Measurements from ENCODE around the gene KIF5C.

DNA sequence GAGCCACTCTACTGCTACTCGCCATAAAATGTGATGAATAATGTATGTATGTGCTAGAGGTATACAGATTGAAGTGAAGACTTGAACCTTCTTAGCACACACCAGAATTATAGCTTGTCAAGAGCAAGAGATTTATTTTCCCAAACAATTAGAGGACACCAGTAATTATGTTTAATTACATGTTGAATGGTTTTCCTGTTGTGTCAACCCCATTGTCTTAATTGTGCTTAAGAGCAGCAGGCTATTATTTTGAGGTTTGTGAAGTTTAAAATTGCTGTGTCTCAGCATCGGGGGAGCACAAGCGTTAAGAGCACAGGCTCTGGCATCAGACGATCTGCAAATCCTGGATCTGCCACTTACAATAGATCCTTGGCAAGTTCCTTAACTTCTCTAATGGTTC lies 29.0 kb downstream of the KIF5C start:
- TF ChIP-seq, protein P1, sequence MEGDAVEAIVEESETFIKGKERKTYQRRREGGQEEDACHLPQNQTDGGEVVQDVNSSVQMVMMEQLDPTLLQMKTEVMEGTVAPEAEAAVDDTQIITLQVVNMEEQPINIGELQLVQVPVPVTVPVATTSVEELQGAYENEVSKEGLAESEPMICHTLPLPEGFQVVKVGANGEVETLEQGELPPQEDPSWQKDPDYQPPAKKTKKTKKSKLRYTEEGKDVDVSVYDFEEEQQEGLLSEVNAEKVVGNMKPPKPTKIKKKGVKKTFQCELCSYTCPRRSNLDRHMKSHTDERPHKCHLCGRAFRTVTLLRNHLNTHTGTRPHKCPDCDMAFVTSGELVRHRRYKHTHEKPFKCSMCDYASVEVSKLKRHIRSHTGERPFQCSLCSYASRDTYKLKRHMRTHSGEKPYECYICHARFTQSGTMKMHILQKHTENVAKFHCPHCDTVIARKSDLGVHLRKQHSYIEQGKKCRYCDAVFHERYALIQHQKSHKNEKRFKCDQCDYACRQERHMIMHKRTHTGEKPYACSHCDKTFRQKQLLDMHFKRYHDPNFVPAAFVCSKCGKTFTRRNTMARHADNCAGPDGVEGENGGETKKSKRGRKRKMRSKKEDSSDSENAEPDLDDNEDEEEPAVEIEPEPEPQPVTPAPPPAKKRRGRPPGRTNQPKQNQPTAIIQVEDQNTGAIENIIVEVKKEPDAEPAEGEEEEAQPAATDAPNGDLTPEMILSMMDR (IDR thresholded peaks at IDR 0.05) = no peak
- no peak for TF ChIP-seq POLR2A (IDR thresholded peaks at IDR 0.05)

Data from body of pancreas (tissue), 4 donors.